Activated CD4-positive, alpha-beta memory T cell treated with anti-CD3 and anti-CD28 coated beads for 36 hours (primary cell): ENCODE data around the gene BCL2. TPM values are rescaled to one million over a fixed set of nuclear protein-coding genes. Genes with fewer than 3 reads are reported as not detected.
A peak's percentile ranks its signal among the peaks of the same experiment; 100 is the strongest.

Experiments used
- CTCF ChIA-PET: fragments of 350-600 bp; sonication (Branson Sonifier 250); formaldehyde crosslinking; loops from one replicate; lab custom pipeline; 2021; ENCODE audit warnings: antibody characterized with exemption, inconsistent platforms; lab: Charles Lee
- POLR2A ChIA-PET: fragments of 350-600 bp; sonication (Branson Sonifier 250); formaldehyde crosslinking; loops from one replicate; lab custom pipeline; 2021; ENCODE audit warnings: antibody characterized with exemption; lab: Charles Lee
- DNase-seq: peaks from one replicate; pipeline ENCODE4 v3.0.0-alpha.2; 2020
- H3K27ac Mint-ChIP-seq: one replicate; pipeline ENCODE4 v1.8.0; 2021; ENCODE audit warnings: mixed read lengths
- H3K27me3 Mint-ChIP-seq: one replicate; pipeline ENCODE4 v1.8.0; 2021; ENCODE audit warnings: mixed read lengths
- H3K36me3 Mint-ChIP-seq: one replicate; pipeline ENCODE4 v1.8.0; 2021; ENCODE audit warnings: mixed read lengths
- H3K4me1 Mint-ChIP-seq: one replicate; pipeline ENCODE4 v1.8.0; 2021; ENCODE audit warnings: low read depth, mixed read lengths
- H3K4me3 Mint-ChIP-seq: one replicate; pipeline ENCODE4 v1.8.0; 2021; ENCODE audit warnings: mild to moderate bottlenecking, mixed read lengths
- H3K9me3 Mint-ChIP-seq: one replicate; pipeline ENCODE4 v1.8.0; 2021; ENCODE audit warnings: mixed read lengths
- intact Hi-C: fragments of 100-400 bp; cut with micrococcal nuclease; formaldehyde crosslinking; loops from one replicate; pipeline ENCODE4 v1.15.1; 2023
- total RNA-seq, 2 experiments: library from RNA; stranded (reverse); gene quantifications; one replicate each; pipeline ENCODE4 v1.2.3, GENCODE V29; 2021

The BCL2 gene
- total RNA-seq, 2 experiments from 2014 or later, result 66.9 to 67.9 TPM

DNA sequence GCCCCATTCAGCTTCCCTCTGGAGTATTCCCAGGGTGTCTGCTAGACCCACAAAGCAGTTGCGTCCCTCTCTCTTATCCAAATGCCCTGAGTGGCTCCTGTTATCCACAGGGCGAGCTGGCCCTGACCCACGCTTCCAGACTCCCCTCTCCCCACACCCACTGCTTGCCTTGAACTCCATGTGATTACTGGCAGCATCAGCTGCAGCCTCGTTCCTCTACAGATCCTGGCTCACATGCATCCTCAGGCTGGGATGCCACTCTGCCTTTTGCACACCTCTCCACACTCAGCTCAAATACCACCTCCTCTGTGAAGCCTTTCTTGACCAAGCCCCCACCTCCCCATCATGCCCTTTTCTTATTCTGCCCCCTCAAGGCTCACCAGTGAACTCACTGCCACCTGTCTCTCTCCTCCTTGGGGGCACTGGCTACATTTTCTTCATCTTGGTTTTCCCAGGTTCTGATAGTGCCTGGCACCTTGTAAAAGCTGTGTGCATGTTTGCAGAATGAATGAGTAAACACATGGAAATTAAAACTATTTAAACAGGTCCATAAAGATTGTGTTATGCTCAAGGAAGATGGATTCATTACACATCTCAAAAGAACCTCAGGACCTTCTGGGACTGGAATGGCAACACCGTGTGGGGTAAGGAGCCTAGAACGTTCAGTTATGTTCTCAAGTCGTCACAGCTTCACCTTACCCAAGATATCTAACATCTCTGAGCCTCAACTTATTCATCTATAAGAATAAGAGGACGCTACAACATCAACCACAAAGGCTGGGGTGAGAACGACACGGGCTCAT, 165.0 kb downstream of the BCL2 start:
- Mint-ChIP-seq H3K4me3 (peak overlapping the region; percentile 78), H3K36me3 (peaks cover 9% of the 10 kb centered on the region), H3K9me3 (no peaks in the 10 kb centered on the region), H3K27me3 (no peaks in the 10 kb centered on the region), H3K4me1 (peaks cover 93% of the 10 kb centered on the region), H3K27ac (peak overlapping the region; percentile 98)
- CTCF ChIA-PET, result interaction anchor here (0.8 to 11.7 kb wide), 22 partner anchors 8 to 164 kb away, joined by 3 to 101 read pairs (median 5); partner anchors contain the start of gene BCL2
- POLR2A ChIA-PET, result interaction anchor here (0.9 to 3.6 kb wide), 13 partner anchors 12 to 168 kb away, joined by 3 to 36 read pairs (median 7); partner anchors contain the start of gene BCL2
- intact Hi-C loops, result loop anchor here (1.0 to 10.0 kb wide), 6 partner anchors 16 to 798 kb away; no protein-coding TSS in a partner anchor
- no peak for DNase-seq

DNA sequence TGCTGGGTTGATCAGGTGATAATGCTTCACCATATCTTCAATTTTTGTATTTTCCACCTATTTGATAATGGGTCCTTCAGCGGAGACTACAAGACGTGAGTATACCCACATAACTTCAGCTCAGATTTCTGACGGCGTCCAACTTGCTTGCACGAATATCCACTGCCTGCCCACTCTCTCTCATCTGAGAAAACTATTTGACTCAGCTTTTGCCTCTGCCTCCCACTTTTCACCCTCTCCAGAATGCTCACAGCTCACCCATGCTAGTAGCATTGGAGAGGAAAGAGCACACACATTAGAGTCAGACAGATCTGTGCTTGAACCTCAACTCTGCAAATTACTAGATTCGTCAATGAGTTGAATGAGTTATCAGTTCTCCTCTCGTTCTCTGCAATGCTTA, 166.8 kb downstream of the BCL2 start:
- peaks cover 17% of the 10 kb centered on the region for H3K36me3 Mint-ChIP-seq
- H3K9me3 Mint-ChIP-seq, result no peaks in the 10 kb centered on the region
- intact Hi-C loops, result loop anchor here (1.0 to 10.0 kb wide), 4 partner anchors 9 to 368 kb away; partner anchors contain the start of gene KDSR

DNA sequence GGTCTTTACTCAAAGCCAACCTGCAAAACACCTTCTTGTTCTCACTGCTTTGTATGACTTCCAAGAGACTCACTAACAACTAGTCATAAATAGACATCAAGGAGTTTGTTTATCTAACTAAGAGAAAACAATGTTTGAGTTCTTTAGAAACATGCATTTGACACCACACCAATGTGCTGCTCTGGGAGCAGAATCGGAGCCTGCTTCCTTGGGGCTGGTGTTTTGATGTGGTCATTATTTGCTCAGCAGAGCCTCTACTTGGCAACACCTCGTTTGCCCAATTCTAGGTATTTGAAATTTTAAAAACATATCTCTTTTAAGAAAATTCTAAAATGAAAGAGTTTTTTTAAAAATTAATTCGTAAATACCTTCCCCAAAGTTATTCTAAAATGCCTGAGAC, 167.5 kb downstream of the BCL2 start:
- H3K9me3 Mint-ChIP-seq, result no peaks in the 10 kb centered on the region
- intact Hi-C loops, result loop anchor here (2.0 to 10.0 kb wide), 3 partner anchors 45 to 367 kb away; partner anchors contain the start of gene KDSR
- POLR2A ChIA-PET, result interaction anchor here (0.6 to 3.6 kb wide), 11 partner anchors 9 to 166 kb away, joined by 3 to 36 read pairs (median 5); partner anchors contain the start of gene BCL2
- H3K27ac Mint-ChIP-seq, result peak overlapping the region; percentile 98
- H3K27me3 Mint-ChIP-seq, result no peaks in the 10 kb centered on the region
- peaks cover 17% of the 10 kb centered on the region for H3K36me3 Mint-ChIP-seq
- DNase-seq, result no peak
- peak overlapping the region; percentile 36 for H3K4me3 Mint-ChIP-seq
- peaks cover 82% of the 10 kb centered on the region for H3K4me1 Mint-ChIP-seq
- CTCF ChIA-PET, result interaction anchor here (0.5 to 11.7 kb wide), 8 partner anchors 9 to 172 kb away, joined by 3 to 101 read pairs (median 6); partner anchors contain the start of gene BCL2

More for the DNA sequence above, 166.8 kb downstream of the BCL2 start:
- H3K27ac Mint-ChIP-seq, result peak overlapping the region; percentile 98
- peak; percentile 75 for DNase-seq
- POLR2A ChIA-PET, result interaction anchor here (0.6 to 3.6 kb wide), 10 partner anchors 9 to 166 kb away, joined by 3 to 36 read pairs (median 5); partner anchors contain the start of gene BCL2
- CTCF ChIA-PET, result interaction anchor here (0.5 to 11.7 kb wide), 11 partner anchors 10 to 166 kb away, joined by 3 to 101 read pairs (median 4); partner anchors contain the start of gene BCL2
- H3K27me3 Mint-ChIP-seq, result no peaks in the 10 kb centered on the region
- peaks cover 88% of the 10 kb centered on the region for H3K4me1 Mint-ChIP-seq
- H3K4me3 Mint-ChIP-seq, result peak overlapping the region; percentile 36

DNA sequence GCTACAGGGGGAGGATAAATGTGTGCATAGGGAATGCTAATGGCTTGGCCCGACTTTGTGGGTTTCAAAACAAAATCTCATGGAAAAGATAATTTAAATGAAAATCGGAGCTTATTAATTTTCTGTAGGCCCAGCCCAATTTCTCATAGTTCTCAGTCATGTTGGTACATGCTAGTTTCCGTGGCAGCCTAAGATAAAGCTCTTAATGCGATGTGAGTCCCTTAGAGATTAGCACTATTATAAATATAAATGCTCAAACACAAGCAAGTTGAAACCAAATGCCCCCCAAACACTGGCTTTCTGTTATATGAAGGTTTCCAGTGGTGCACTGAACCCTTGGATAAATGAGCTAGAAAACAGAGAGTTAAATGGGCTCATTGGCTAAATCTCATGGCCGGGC, 168.0 kb downstream of the BCL2 start:
- POLR2A ChIA-PET, result interaction anchor here (1.1 to 3.5 kb wide), 6 partner anchors 9 to 167 kb away, joined by 3 to 28 read pairs (median 4); no protein-coding TSS in a partner anchor
- no peak overlapping the region for H3K4me3 Mint-ChIP-seq
- H3K9me3 Mint-ChIP-seq, result no peaks in the 10 kb centered on the region
- peaks cover 77% of the 10 kb centered on the region for H3K4me1 Mint-ChIP-seq
- no peaks in the 10 kb centered on the region for H3K27me3 Mint-ChIP-seq
- CTCF ChIA-PET, result interaction anchor here (0.5 to 11.7 kb wide), 8 partner anchors 9 to 174 kb away, joined by 3 to 101 read pairs (median 6); partner anchors contain the start of gene BCL2
- H3K36me3 Mint-ChIP-seq, result peaks cover 17% of the 10 kb centered on the region
- intact Hi-C loops, result loop anchor here (10.0 kb wide), 1 partner anchor 367 kb away; no protein-coding TSS in a partner anchor
- peak overlapping the region; percentile 65 for H3K27ac Mint-ChIP-seq
- no peak for DNase-seq

DNA sequence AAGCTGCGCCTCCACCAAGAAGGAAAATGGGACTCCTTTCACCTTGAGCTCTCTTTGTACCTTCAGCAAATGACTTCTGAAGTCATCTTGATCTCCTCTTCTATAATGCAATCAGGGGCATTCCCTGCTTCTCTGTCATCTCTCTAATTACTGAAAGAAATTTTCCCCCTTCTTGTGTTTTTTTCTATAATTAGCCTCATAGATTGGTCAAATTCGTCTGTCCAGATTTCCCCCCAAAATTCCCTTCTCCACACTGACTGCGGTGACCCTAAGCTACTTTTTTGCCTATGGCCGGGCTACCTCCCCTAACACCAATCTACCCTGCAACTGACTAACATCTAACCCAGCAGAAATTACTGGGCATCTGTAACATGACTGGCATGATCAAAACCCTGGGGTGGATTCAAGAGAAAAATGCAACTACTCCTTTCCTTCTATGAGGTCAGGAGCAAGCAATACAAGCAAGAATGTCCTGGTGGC, 168.6 kb downstream of the BCL2 start:
- no peak for DNase-seq
- H3K4me1 Mint-ChIP-seq, result peaks cover 74% of the 10 kb centered on the region
- H3K4me3 Mint-ChIP-seq, result no peak overlapping the region
- CTCF ChIA-PET, result interaction anchor here (0.8 to 11.7 kb wide), 7 partner anchors 8 to 174 kb away, joined by 3 to 101 read pairs (median 7); partner anchors contain the start of gene BCL2
- POLR2A ChIA-PET, result interaction anchor here (1.1 to 3.5 kb wide), 6 partner anchors 8 to 168 kb away, joined by 3 to 28 read pairs (median 4); no protein-coding TSS in a partner anchor
- intact Hi-C loops, result loop anchor here (10.0 kb wide), 1 partner anchor 366 kb away; no protein-coding TSS in a partner anchor
- H3K27me3 Mint-ChIP-seq, result no peaks in the 10 kb centered on the region
- peaks cover 17% of the 10 kb centered on the region for H3K36me3 Mint-ChIP-seq
- peak overlapping the region; percentile 65 for H3K27ac Mint-ChIP-seq
- H3K9me3 Mint-ChIP-seq, result no peaks in the 10 kb centered on the region

DNA sequence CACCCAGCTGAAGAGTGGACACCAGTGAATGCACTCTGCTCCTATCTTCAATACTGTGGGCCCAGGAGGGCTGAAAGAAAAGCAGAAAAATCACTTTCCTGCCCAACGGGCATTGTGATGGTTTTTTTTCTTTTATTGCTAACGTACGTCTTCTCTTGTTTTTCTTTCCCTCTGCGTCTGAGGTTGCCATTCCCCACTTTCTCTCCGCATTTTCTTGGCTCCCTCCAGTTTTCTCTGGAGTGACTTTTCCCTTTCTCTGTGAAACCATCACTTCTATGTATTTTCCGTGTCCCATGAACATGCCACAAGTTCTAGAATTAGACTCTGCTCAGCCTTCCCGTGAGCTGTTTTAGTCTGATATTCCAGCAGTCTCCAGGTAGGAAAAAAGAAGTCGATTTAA, 169.2 kb downstream of the BCL2 start:
- Mint-ChIP-seq H3K27me3 (no peaks in the 10 kb centered on the region), H3K4me3 (no peak overlapping the region), H3K27ac (no peak overlapping the region), H3K4me1 (peaks cover 70% of the 10 kb centered on the region), H3K36me3 (peaks cover 17% of the 10 kb centered on the region), H3K9me3 (no peaks in the 10 kb centered on the region)
- CTCF ChIA-PET, result interaction anchor here (0.8 to 11.7 kb wide), 6 partner anchors 7 to 175 kb away, joined by 3 to 101 read pairs (median 6); partner anchors contain the start of gene BCL2
- intact Hi-C loops, result loop anchor here (10.0 kb wide), 1 partner anchor 366 kb away; no protein-coding TSS in a partner anchor
- POLR2A ChIA-PET, result interaction anchor here (1.3 to 3.5 kb wide), 4 partner anchors 8 to 30 kb away, joined by 3 to 28 read pairs (median 5); no protein-coding TSS in a partner anchor
- no peak for DNase-seq

DNA sequence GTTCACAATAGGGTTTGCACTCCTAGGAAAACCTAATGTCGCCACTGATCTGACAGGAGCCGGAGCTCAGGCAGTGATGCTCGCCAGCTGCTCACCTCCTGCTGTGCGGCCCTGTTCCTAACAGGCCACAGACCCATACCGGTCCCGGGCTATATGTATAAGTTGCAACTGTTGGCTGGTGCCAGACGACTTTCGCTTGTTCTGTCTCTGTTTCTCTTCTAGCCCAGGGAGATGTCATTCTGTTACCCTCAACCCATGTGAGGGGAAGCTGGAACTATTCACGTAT, 170.3 kb downstream of the BCL2 start:
- H3K36me3 Mint-ChIP-seq, result peaks cover 12% of the 10 kb centered on the region

DNA sequence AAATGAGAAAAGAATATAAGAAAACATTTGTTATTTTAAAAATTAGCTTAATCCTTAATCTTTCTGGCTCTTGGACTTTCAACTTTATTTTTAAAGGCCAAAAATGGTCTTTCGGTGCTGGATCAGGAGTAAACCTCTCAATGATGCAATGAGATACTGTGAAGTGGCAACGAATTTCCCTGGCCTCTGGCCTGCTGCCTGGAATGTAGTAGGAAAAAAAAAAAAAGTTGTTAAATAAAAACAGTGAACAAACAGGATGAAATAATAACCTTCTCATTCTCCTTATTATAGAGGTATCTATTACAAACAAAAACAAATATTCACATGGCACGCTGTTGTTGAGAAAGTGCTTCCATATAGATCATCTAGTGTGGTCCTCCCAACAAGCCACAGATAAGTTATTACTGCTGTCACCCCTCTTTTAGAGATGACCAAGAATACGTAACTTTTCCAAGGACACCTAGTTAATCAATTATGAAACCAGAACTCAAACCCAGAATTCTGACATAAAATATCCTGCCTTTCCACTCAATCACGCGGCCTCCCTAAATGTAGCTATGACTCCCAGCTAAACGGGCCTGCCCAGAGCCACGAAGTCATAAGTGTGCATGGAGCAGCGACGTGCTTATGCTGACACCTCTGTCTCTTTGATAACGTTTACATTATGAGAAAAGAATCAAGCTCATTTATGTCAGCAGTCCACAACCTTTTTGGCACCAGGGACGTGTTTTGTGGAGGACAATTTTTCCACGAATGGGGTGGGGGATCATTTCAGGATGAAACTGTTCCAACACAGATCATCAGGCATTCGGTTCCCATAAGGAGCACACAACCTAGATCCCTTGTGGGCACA, 170.9 kb downstream of the BCL2 start:
- ChIA-PET CTCF (interaction anchor here (1.6 to 11.7 kb wide), 3 partner anchors 10 to 170 kb away, joined by 5 to 101 read pairs (median 7); partner anchors contain the start of gene BCL2), POLR2A (interaction anchor here (0.7 kb wide), 1 partner anchor 182 kb away, joined by 3 read pairs; no protein-coding TSS in a partner anchor)

More for the DNA sequence above, 170.3 kb downstream of the BCL2 start:
- CTCF ChIA-PET, result interaction anchor here (1.6 to 11.7 kb wide), 2 partner anchors 17 to 169 kb away, joined by 7 to 101 read pairs; partner anchors contain the start of gene BCL2
- no peak for DNase-seq
- Mint-ChIP-seq H3K4me1 (peaks cover 63% of the 10 kb centered on the region), H3K27me3 (no peaks in the 10 kb centered on the region), H3K9me3 (no peaks in the 10 kb centered on the region), H3K4me3 (no peak overlapping the region), H3K27ac (no peak overlapping the region)
- POLR2A ChIA-PET, result no interaction called here
- intact Hi-C loops, result no loop called here

DNA sequence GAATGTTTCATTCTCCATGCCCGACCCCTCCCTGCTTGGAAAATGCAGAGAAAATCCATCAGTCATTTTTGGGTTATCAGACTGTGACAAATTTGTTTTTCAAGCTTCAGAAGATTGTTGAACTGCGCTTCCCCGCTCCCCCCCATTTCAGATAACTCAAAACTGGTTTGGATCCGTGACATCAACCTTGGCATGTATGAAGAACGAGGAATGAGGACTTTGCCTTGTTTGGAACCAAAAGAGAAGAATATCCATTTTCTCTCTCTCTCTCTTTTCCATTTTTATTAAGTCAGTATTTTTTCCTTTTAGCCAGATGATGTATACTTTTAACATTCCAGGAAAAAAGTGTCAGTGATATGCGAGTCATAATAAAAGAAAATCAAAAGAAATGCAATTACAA, 171.6 kb downstream of the BCL2 start:
- no peak for DNase-seq
- Mint-ChIP-seq H3K9me3 (no peaks in the 10 kb centered on the region), H3K4me3 (no peak overlapping the region), H3K36me3 (peaks cover 10% of the 10 kb centered on the region), H3K4me1 (peaks cover 56% of the 10 kb centered on the region), H3K27me3 (no peaks in the 10 kb centered on the region), H3K27ac (no peak overlapping the region)
- CTCF ChIA-PET, result interaction anchor here (1.8 kb wide), 1 partner anchor 9 kb away, joined by 5 read pairs; no protein-coding TSS in a partner anchor
- POLR2A ChIA-PET, result interaction anchor here (0.7 kb wide), 1 partner anchor 182 kb away, joined by 3 read pairs; no protein-coding TSS in a partner anchor
- intact Hi-C loops, result no loop called here

More for the DNA sequence above, 170.9 kb downstream of the BCL2 start:
- intact Hi-C loops, result no loop called here
- no peaks in the 10 kb centered on the region for H3K9me3 Mint-ChIP-seq
- peaks cover 60% of the 10 kb centered on the region for H3K4me1 Mint-ChIP-seq
- no peak for DNase-seq
- H3K36me3 Mint-ChIP-seq, result peaks cover 10% of the 10 kb centered on the region
- no peak overlapping the region for H3K4me3 Mint-ChIP-seq
- H3K27me3 Mint-ChIP-seq, result no peaks in the 10 kb centered on the region
- no peak overlapping the region for H3K27ac Mint-ChIP-seq

DNA sequence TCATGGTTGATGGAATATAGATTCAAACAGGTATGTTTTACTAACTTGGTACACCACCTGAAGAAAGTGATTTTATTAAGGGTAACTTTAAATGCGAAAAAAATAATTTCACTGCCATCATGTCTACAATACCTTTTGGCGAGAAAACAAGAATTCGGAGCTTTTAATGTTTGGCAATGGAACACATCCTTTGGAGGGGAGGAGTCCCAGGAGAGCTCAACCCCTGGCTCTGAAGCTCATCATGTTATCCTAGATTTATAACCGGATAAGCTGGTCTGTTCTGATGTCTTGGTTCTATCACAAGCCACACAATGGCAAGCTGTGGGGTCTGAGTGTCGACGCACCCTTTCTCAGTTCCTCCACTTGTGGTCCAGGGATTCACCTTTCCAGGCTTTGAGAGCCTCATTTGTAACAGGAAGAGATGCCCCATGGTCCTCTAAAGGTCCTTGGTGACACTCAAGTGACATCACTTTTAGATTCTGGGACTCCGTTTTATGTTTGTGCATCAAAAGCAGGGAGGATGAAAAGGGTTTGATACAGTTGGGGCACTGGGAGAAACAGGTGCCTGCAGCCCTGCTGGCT, 172.7 kb downstream of the BCL2 start:
- Mint-ChIP-seq H3K36me3 (peaks cover 13% of the 10 kb centered on the region), H3K27me3 (no peaks in the 10 kb centered on the region), H3K4me1 (peaks cover 54% of the 10 kb centered on the region), H3K9me3 (no peaks in the 10 kb centered on the region), H3K27ac (no peak overlapping the region), H3K4me3 (no peak overlapping the region)
- ChIA-PET POLR2A (no interaction called here), CTCF (interaction anchor here (1.2 to 1.8 kb wide), 2 partner anchors 8 to 171 kb away, joined by 3 to 5 read pairs; no protein-coding TSS in a partner anchor)
- no peak for DNase-seq
- intact Hi-C loops, result no loop called here
